ENCODE measurements around the gene PHRF1. TPM values are rescaled to one million over a fixed set of nuclear protein-coding genes. Genes with fewer than 3 reads are reported as not detected.

The PHRF1 gene
- total RNA-seq, 1 experiment from 2014 or later, result 48.9 TPM

- Histone ChIP-seq H3K56ac (ENCODE audit: insufficient read length, low read depth, low read length) (no peak overlapping the region), H4K91ac (ENCODE audit: insufficient read length, low read depth, low read length) (no peak overlapping the region), H3K79me2 (ENCODE audit: insufficient read depth, low read length) (no peaks in the 10 kb centered on the region), H2AFZ (ENCODE audit: low read length) (no peak overlapping the region), H3K4ac (ENCODE audit: low read depth, low read length) (no peak overlapping the region), H3K79me1 (ENCODE audit: insufficient read depth, low read depth, low read length, poor library complexity, severe bottlenecking) (no peaks in the 10 kb centered on the region), H3K23ac (ENCODE audit: insufficient read length, low read depth, low read length) (no peak overlapping the region), H3K9ac (ENCODE audit: extremely low read depth, insufficient read length, low read length) (no peak overlapping the region), H4K5ac (ENCODE audit: insufficient read length, low read depth, low read length) (no peak overlapping the region), H2BK12ac (ENCODE audit: insufficient read length, low read depth, low read length) (no peak overlapping the region), H2BK120ac (ENCODE audit: low read depth, low read length, poor library complexity, severe bottlenecking) (no peak overlapping the region), H3K18ac (ENCODE audit: insufficient read length, low read depth, low read length) (no peak overlapping the region), H2BK20ac (ENCODE audit: low read depth, low read length, poor library complexity, severe bottlenecking) (no peak overlapping the region), H3K4me2 (ENCODE audit: insufficient read depth, insufficient read length, low read length) (no peak overlapping the region), H2BK15ac (ENCODE audit: low read depth, low read length) (no peak overlapping the region), H3K14ac (ENCODE audit: insufficient read depth, low read length) (no peak overlapping the region), H4K20me1 (ENCODE audit: control insufficient read depth, insufficient read depth, insufficient read length) (no peaks in the 10 kb centered on the region), H3T11ph (ENCODE audit: low read length) (no peak overlapping the region), H3K23me2 (ENCODE audit: insufficient read length, low read depth, low read length, poor library complexity, severe bottlenecking) (no peaks in the 10 kb centered on the region), H3K9me3 (ENCODE audit: control insufficient read depth, low read depth, low read length) (no peaks in the 10 kb centered on the region), H3K4me1 (ENCODE audit: insufficient read depth, low read length) (no peaks in the 10 kb centered on the region), H3K27me3 (ENCODE audit: insufficient read depth, low read length) (no peaks in the 10 kb centered on the region), H3K27ac (ENCODE audit: insufficient read length, low read depth, low read length) (no peak overlapping the region), H2BK5ac (ENCODE audit: insufficient read length, low read length) (no peak overlapping the region), H2AK5ac (ENCODE audit: insufficient read length, low read length) (no peak overlapping the region), H4K8ac (replicated peaks; ENCODE audit: insufficient read length, low read depth, low read length) (no peak overlapping the region)
- TF ChIP-seq, protein P1, sequence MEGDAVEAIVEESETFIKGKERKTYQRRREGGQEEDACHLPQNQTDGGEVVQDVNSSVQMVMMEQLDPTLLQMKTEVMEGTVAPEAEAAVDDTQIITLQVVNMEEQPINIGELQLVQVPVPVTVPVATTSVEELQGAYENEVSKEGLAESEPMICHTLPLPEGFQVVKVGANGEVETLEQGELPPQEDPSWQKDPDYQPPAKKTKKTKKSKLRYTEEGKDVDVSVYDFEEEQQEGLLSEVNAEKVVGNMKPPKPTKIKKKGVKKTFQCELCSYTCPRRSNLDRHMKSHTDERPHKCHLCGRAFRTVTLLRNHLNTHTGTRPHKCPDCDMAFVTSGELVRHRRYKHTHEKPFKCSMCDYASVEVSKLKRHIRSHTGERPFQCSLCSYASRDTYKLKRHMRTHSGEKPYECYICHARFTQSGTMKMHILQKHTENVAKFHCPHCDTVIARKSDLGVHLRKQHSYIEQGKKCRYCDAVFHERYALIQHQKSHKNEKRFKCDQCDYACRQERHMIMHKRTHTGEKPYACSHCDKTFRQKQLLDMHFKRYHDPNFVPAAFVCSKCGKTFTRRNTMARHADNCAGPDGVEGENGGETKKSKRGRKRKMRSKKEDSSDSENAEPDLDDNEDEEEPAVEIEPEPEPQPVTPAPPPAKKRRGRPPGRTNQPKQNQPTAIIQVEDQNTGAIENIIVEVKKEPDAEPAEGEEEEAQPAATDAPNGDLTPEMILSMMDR (conservative IDR thresholded peaks at IDR 0.05), result no peak
- H3K27ac Mint-ChIP-seq, result no peak overlapping the region
- WGBS (ENCODE audit: extremely low coverage, insufficient read length, low lambda C conversion rate), result no CpG with 5 or more reads among the region's 11 CpGs
- H3K9me3 Mint-ChIP-seq, result peaks cover 0 to 2% of the 10 kb centered on the region in 2 experiments; a peak in 2 of 5 replicates
- no peak overlapping the region for H3K4me3 Mint-ChIP-seq
- DNase-seq, result no peak
- peaks cover 3% of the 10 kb centered on the region; the same call in 1 of the 2 replicates for H3K27me3 Mint-ChIP-seq (ENCODE audit: low read depth)
- peaks cover 2 to 7% (median 5%) of the 10 kb centered on the region in 3 experiments; a peak in 5 of 7 replicates for H3K36me3 Mint-ChIP-seq (ENCODE audit: insufficient read depth in 1 of 3, low read depth in 3 of 3)
- peaks cover 3 to 5% of the 10 kb centered on the region in 2 experiments; a peak in 2 of 4 replicates for H3K4me1 Mint-ChIP-seq
Observed at GRCh38 chr11:545171-545570, 31.1 kb upstream of the PHRF1 start.
